Skin of body (tissue), 2 donors: Measurements from ENCODE around the gene EIF2S2. TPM values are rescaled to one million over a fixed set of nuclear protein-coding genes. Genes with fewer than 3 reads are reported as not detected.
A peak's percentile ranks its signal among the peaks of the same experiment; 100 is the strongest.
"Not testable (repeated sequence)": the region's sequence is repeated elsewhere in the genome, so short reads cannot be mapped to it uniquely, and the experiment has no call there.

Experiments
- DNase-seq: peaks from one replicate; lab custom pipeline; 2025; lab: John Stamatoyannopoulos, UW
- total RNA-seq: library from RNA; depleted of rRNA; stranded (reverse); fragments of >200 nt; gene quantifications from one replicate; pipeline ENCODE4 v1.2.3, GENCODE V29; 2014

The EIF2S2 gene, protein sequence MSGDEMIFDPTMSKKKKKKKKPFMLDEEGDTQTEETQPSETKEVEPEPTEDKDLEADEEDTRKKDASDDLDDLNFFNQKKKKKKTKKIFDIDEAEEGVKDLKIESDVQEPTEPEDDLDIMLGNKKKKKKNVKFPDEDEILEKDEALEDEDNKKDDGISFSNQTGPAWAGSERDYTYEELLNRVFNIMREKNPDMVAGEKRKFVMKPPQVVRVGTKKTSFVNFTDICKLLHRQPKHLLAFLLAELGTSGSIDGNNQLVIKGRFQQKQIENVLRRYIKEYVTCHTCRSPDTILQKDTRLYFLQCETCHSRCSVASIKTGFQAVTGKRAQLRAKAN
- 37.8 TPM for total RNA-seq

DNA sequence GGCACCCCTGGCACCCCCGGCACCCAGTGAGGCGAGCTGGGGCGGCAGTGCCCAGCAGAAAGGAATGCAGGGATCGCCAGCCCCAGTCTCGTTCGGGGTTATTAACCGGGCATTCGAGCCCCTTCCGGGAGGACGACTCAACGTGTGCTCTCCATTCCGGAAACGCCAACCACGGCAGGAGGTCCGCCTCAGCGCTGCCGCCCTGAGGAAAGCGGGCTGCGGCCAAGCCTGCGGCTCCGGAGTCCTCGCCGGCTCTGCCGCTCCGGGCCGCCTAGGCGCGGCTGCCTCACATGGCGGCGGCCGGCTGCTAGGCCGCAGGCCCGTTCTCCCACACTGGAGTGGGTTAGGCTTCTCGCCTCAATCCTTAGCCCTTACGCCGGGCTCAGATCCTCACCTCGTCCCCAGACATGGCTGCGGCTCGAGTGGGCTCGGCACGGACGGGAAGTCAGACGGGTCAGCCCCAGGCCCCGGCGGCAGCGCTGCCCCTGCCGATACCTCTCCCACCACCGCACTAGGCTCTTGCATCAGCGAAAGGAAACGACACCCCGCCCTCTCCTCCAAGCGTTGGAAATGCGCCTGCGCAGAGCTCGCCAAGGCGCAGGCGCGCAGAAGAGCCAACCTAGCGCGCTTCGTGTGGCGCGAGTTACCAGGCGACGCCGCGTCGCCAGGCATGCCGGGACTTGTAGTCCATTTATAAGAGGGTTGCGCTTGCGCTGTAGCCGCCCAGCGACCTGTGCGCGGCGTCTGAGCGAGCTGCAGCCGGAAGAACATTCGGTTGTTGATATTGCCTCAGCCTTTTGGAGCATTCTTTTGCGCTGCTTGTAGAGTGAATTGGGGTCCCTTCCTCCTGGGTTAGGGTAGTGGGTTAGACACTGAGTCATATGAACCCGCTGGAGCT is at the start of gene EIF2S2:
EIF2S2 (minus strand) TSS at position 542 of the 898 bp plus-strand sequence; CDS start at position 409, 133 bp downstream.
- peak; percentile 99 for DNase-seq

DNA sequence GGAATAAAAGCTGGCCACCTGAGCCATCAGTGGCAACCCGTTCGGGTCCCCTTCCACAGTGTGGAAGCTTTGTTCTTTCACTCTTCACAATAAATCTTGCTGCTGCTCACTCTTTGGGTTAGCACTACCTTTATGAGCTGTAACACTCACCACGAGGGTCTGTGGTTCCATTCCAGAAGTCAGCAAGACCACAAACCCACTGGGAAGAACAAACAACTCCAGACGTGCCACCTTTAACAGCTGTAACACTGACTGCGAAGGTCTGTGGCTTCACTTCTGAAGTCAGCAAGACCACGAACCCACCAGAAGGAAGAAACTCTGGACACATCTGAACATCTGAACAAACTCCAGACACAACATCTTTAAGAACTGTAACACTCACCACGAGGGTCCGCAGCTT is 45.7 kb upstream of the EIF2S2 start:
- DNase-seq: not testable (repeated sequence)

DNA sequence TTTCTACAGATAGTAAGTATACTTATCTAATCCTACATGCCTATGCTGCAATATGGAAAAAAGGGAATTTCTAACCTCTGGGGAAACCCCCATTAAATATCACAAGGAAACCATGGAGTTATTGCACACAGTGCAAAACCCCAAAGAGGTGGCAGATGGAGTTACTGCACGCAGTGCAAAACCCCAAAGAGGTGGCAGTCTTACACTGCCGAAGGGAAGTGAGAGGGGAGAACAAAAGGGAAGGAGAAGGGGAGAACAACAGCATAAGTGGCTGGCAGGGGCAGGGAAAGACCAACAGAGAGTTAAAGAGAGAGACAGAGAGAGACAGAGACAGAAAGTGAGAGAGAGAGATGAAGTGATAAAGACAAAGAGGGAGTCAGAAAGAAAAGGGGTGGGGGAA is 43.8 kb upstream of the EIF2S2 start:
- DNase-seq: no peak

- DNase-seq: not testable (repeated sequence)
Measured at GRCh38 chr20:34153169-34153568, 41.1 kb upstream of the EIF2S2 start.

DNA sequence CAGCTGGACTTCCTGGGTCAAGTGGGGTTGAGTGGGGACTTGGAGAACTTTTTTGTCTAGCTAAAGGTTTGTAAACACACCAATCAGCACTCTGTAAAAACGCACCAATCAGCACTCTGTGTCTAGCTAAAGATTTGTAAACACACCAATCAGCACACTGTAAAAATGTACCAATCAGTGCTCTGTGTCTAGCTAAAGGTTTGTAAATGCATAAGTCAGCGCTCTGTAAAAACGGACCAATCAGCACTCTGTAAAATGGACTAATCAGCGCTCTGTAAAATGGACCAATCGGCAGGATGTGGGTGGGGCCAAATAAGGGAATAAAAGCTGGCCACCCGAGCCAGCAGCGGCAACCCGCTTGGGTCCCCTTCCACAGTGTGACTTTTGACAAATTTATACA is 40.0 kb upstream of the EIF2S2 start:
- DNase-seq: not testable (repeated sequence)

GRCh38 chr20:34150306-34151000 is 38.4 kb upstream of the EIF2S2 start:
- peak; percentile 89 for DNase-seq

DNA sequence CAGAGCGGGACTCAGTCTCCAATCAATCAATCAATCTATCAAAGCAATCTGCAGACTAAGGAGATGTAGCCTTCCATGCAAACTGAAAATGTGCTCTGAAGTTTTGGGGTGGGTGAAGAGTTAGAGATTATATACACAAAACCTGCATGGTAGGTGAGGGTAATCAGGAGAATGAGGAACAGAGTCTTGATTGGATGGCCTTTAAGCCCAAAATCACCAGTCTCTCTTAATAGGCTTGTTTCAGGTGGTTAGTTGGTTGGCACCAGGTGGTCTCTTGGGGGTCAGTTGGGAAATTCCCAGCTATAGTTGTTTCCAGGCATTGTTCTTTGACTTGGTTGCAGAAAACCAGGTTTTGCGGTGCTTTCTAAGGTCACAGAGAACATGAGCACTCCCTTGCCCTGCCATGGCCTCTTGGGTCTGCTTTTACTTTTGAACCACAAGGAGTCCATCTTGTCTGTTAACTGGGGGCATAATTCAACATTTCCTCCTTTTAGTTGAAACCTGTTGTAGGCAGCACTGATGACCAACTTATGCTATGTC is 33.3 kb upstream of the EIF2S2 start:
- no peak for DNase-seq

DNA sequence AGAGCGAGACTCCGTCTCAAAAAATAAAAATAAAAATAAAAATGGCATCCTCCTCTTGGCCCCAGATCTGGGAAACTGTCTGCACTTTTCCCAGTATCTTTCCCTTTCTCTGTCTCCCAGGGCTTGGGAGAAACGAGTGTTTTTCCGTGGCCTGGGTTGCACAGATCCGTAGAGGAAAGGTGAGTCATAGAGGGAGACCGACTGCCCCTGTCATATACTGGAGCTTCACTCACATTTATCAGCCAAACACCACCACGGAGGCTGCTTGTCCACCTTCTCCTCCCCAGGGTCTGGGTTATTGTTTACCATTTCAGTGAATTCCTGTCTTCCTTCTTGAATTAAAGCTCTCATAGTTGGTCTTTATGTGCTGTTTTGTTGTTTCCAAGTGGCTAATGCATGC is 31.9 kb upstream of the EIF2S2 start:
- no peak for DNase-seq

DNA sequence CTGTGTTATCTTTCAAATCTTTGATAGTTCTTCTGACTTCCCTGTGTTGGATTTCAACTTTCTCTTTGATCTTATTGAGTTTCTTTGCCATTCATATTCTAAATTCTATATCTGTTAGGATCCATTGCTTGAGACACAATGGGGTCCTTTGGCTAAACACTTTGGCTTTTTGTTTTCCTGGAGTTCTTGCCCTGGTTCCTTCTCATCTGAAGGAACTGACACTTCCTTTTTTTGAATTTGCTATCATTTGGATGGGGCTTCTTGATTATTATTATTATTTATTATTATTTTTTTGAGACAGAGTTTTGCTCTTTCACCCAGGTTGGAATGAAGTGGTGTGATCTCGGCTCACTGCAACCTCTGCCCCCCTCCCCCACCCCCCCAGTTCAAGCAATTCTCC is 30.1 kb upstream of the EIF2S2 start:
- DNase-seq: no peak

GRCh38 chr20:34141293-34141692 is 29.2 kb upstream of the EIF2S2 start:
- DNase-seq: no peak

DNA sequence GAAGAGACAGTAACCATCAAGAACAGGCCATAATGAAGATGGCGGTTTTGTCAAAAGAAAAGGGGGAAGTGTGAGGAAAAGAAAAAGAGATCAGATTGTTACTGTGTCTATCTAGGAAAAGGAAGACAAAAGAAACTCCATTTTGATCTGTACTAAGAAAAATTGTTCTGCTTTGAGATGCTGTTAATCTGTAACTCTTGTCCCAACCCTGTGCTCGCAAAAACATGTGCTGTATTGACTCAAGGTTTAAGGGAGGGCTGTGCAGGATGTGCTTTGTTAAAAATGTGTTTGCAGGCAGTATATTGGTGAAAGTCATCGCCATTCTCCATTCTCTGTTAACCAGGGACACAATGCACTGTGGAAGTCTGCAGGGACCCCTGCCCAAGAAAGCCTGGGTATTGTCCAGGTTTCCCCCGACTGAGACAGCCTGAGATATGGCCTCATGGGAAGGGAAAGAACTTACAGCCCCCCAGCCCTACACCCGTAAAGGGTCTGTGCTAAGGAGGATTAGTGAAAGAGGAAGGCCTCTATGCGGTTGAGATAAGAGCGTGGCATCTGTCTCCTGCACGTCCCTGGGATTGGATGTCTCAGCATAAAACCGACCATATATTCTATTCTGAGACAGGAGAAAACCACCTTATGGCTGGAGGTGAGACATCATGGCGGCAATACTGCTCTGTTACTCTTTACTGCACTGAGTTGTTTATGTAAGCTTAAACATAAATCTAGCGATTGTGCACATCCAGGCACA is 23.7 kb upstream of the EIF2S2 start:
- not testable (repeated sequence) for DNase-seq

GRCh38 chr20:34133365-34133860 is 21.4 kb upstream of the EIF2S2 start:
- DNase-seq: not testable (repeated sequence)

DNA sequence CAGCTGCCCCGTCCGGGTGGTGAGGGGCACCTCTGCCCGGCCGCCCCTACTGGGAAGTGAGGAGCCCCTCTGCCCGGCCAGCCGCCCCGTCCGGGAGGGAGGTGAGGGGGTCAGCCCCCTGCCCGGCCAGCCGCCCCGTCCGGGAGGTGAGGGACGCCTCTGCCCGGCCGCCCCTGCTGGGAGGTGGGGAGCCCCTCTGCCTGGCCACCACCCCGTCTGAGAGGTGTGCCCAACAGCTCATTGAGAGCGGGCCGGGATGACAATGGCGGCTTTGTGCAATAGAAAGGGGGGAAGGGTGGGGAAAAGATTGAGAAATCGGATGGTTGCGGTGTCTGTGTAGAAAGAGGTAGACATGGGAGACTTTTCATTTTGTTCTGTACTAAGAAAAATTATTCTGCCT is 20.9 kb upstream of the EIF2S2 start:
- not testable (repeated sequence) for DNase-seq

GRCh38 chr20:34132491-34132890 is 20.4 kb upstream of the EIF2S2 start:
- DNase-seq: not testable (repeated sequence)

DNA sequence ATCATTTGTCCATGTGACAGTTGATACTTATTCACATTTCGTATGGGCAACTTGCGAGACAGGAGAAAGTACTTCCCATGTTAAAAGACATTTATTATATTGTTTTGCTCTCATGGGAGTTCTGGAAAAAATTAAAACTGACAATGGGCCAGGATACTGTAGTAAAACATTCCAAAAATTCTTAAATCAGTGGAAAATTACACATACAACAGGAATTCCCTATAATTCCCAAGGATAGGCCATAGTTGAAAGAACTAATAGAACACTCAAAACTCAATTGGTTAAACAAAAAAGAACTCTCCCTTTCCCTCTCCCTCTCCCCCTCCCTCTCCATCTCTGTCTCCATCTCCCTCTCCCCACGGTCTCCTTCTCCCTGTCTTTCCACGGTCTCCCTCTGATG is 19.4 kb upstream of the EIF2S2 start:
- no peak for DNase-seq

DNA sequence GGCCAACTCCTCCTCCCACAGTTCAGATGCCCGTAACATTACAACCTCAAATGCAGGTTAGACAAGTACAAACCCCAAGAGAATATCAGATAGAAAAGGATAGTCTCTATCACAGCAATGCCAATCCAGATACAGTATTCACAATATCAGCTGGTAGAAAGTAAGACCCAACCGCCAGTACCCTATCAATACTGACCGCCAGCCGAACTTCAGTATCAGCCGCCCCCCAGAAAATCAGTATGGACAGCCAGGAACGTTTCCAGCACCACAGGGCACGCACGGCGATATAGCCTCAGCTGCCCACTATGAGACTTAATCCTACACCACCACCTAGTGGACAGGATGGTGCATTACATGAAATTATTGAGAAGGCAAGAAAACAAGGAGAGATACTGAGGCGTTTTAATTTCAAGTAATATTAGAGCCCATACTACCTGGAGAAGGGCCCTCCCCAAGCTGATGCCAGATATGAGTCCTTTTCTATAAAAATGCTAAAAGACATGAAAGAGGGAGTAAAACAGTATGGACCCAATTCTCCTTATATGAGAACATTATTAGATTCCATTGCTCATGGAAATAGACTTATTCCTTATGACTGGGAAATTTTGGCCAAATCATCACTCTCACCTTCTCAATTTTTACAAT is 17.6 kb upstream of the EIF2S2 start:
- DNase-seq: peak; percentile 56

GRCh38 chr20:34127792-34128191 is 15.7 kb upstream of the EIF2S2 start:
- no peak for DNase-seq

DNA sequence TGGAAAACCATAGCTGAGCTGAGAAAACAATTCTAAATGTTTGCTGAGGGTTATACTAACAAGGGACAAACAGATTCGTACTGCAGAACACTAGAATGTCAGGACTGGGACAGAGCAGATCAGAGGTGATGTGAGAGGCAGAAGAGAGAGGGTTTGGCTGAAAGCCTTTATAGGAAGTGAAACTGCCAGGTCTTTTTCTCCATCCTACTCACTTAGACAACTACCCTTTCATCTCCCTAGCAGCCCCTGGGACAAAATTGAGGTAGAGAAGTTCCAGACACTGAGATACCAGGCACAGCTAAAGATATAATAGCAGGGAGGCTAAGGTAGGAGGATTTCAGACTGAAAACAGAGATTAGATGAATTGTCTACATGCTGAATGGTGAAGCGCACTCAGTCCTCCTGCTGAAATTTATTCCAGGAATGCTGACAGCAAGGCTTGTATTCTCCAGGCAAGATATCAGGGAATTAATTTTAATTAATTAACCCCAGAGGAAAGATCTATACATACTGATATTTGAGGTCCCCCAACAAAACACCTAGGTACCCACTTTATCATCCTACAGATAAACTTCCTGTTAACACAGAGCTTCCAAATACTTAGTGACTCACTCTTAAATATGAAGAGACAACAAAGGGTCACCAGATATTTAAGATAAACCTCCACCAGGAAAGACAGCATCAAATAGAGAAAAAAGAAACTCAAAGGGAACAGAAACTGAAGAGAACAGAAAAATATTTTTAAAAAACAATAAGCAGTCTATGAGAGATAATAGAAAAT is 12.6 kb upstream of the EIF2S2 start:
- no peak for DNase-seq

DNA sequence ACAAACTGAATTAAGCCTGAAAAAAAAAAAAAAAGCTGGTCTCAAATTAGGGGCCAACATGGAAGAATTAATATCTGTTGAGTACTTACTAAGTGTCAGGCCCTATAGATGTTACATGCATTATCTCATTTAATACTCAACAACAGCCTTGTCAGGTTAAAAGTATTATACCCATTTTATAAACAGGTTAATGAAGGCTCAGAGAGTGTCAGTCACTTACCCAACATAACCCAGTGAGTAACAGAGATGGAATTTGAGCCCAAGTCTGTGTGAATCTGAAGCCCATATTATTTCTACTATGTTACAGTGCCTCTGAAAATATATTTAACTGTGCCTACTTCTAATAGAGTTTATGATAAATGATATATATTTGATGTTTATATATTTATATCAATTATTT is 11.3 kb upstream of the EIF2S2 start:
- DNase-seq: no peak
